ENCODE data around the gene PARD6B.

Gene PARD6B

DNA sequence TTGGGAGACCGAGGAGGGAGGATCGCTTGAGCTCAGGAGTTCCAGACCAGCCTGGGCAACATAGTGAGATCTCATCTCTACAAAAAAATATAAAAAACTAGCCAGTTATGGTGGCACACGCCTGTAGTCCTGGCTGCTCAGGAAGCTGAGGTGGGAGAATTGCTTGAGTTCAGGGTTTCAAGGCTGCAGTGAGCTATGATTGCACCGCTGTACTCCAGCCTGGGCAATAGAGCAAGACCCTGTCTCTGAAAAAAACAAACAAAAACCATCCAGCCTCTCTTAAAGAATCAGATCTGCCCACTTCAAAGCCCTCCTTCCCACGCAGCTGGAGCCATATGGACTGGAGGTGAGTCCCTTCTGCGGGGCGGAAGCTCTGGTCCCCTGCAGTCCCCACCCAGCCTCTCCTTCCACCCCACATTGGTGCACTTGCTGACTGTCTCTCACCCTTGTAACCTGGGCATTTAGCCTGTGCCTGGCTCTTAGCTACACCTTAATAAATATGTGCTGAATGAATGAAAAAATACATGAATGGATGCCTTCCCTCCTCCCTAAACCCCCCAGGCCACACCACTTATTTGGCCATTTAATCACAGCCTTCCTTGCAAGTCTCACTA, 7.2 kb upstream of the PARD6B start:
- no peak for DNase-seq

DNA sequence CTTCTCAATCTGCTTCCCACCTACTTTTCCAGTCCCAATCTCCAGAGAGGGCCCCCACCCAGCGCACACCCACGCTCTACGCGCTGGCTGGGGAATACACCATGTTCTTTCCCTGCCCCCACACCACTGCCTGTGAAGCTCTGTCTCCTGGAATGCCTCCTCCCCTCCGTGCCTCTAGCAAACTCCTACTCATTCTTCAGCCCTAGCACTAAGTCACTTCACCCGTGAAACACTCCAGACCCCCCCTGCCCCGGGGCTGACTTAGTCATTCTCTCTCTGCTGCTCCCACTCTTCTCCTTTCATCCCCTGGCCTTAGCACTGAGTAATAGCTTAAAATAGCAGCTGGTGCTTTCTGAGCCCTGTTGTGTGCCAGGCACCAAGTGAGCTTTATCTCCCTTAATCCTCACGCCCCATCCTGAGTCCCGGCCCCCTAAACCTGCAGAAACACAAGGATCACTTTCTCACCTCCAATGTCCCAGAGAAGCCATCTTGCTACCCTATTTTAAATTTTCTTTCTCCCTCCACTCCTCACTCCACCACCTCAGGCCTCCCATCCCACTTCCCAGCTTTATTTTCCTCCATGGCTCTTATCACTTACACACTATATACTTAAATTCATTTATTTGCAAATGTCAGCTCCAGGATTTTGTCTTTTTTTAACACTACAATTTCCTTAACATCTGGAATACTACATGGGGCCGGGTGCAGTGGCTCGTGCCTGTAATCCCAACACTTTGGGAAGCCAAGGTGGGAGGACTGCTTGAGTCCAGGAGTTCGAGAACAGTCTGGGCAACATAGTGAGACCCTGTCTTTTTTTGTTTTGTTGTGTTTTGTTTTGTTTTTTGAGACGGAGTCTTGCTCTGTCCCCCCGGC, 6.3 kb upstream of the PARD6B start:
- no peak for DNase-seq

DNA sequence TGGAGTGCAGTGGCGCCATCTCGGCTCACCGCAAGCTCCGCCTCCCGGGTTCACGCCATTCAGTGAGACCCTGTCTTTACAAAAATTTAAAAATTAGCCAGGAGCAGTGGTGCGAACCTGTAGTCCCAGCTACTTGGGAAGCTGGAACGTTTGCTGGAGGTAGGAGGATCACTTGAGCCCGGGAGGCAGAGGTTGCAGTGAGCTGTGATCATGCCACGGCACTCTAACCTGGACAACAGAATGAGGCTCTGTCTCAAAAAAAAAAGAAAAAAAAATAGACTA, 5.7 kb upstream of the PARD6B start:
- DNase-seq, result no peak

DNA sequence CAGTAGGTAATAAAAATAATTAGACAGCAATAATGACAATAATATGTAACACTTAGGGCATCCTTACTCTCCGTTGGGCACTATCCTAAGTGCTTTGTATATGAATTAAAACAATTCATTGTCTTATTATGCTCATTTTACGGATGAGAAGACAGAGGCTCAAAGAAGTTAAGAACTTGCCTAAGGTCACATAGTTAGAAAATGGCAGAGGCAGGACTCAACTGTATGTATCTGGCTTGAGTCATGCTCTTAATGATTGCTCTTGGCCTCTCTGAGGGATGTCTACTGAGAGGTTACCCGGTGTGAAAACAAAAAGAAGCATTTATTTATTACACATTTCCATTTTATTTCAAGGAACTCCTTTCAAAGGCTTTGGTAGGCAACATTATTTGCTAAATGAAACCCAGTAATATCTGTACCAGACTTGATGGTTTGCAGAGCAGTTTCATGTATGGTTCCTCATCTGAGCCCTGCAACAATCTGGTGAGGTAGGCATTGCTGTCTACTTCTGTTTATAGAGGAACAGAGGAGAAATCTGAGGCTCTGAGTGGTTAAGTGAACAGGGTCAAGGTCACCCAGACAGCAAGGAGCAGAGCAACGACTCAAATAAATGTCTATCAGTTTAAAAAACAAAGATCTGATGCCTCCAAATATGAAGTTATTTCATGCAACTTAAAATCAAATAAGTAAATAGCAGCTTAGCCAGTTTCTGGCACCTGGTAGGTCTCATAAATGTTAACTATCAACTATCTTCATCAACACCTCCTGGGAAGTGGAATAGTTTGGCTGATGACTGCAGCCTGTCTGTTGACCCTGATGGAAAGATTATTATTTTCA, 4.2 kb upstream of the PARD6B start:
- DNase-seq, result no peak

DNA sequence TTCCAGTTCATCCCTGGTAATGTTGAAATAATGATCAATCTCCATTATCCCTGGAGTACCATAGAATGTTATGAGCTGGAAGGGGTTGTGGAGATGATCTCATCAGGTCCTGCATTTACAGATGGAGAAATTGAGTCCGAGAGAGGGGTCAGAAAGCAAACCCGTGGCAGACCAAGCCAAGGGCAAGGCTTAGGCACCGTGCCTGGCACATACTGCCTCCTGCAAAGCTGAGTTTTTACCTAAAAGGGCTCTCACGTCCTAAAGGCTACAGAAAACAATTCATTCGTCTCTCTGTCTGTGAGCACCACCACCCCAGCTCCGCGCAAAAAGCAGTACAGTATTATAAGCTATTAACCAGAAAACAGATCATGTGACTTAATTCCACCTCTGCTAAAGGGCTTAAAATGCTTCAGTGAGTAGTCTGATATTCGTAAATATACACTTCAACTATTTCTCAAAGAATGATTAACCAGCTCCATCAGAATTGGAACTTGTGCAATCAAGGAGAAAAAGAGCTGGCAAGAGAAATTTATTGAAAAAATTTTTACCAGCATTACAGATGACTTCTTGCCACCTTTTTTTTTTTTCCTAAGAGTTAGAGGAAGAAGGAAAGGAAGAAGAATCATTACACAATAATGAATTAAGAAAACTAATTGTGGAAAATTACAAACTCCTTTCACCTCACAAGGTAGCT, 3.4 kb upstream of the PARD6B start:
- no peak for DNase-seq

DNA sequence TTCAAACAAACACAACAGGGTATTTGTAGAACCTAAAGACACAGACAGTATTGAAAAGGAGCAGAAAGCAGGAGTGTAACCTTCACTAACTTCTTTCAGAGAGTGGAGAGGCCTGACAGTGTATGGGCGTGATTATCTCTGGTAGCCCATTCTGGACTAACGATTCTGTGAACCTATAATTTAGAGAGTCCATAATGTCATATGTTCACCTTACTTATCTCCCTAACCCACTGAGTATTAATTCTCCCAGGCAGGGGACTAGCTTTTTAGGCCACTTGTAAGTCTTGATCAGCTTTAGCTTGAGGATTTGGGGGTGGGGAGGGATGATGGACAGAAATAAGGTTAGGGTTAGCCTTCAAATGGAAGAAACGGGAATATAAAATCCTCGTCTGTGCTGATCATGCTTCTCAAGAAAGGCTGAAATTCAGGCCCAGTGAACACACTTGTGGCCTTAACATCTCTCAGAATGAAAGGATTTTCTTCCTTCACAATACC, 2.8 kb upstream of the PARD6B start:
- no peak for DNase-seq

DNA sequence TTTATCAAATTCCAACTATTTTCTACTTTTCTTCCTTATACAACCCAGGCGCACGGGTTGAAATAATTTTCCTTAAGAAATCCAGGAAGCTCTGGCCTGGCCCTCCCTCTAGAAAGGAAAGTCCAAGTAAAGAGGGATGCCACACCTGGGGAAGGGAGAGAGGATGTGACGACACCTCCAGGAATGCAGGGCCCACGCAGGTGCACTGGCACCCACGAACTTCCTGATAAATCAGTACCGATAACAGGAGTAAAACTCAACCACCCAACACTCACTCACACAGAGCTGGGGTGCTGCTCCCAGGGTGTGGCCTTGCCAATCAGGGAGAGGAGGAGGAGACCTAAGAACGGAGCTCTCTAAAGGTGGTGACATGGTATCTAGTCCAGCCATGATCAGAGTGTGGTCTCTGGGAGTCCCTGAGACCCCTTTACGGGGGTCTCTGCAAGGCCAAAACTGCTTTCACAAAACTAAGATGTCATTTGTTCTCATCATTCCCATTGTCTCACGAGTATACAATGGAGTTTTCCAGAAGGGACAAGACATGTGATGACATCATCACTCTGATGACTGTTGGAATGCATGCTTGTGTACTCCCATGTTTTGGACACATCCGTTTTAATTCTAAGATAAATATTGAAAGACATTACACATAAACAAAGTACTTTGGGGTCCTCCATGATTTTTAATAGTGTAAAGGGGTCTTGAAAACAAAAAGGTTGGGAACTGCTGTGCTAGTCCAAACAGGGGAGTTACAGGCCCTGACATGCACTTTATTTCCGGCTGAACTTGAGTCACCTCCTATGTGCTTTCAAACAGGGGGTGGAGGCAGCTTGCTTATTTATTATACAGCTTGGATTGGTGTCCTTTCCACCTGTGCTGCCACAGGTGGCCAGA, 2.2 kb upstream of the PARD6B start:
- DNase-seq, result no peak

DNA sequence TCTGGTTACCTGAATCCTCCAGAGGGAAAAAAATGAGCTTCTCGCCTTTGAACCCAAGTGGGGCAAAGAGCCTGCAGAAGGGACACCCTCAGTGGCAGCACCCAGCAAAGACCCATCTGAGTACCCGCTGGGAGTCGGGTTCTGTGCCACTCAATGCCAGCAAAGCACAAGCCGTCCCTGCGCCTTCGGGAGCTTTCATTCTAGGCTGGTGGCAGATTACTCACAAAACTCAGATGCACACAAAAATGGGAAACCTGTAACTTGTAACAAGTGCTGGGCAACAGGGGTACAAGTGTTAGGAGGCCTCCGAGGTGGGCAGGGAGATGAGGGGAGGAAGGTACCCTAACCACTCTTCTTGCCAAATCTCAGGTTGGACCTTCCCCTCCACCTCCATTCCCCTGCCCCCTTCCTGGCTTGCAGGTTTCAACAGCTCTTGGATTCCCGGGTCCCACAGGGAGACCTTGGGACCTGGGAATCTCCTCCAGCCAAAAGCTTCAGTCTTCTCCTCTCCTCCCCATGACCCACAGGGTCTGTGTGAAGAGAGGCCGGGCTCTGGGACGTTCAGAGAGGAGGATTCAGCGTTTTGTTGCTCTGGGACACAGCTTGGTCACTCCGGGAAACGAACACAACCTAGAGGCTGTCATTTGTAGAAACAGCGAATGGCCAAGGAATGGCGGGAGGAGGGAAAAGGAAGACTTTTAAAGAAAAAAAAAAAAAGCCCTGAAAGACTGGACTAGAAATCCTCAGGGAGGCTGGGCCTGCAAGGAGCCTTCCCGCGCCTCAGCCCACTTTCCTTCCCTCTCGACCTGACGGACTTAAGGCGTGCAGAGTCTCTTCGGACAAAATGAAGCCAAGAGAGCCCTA, 1.2 kb upstream of the PARD6B start:
- DNase-seq, result no peak

DNA sequence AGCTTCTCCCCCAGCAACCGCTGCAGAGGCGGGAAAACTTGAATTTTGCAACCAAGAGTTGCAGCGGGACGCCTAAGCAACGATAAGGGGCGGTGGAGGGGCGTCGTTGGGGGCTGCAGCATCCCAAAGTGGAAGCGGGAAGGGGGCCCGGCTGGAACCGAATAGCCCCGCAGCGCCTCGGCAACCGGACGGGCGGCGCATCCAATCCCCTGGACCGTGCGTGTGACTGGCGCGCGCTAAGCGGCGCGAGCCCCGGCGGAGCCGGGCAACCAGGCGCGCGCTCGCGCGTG, 670 bp upstream of the PARD6B start:
- DNase-seq, result no peak

DNA sequence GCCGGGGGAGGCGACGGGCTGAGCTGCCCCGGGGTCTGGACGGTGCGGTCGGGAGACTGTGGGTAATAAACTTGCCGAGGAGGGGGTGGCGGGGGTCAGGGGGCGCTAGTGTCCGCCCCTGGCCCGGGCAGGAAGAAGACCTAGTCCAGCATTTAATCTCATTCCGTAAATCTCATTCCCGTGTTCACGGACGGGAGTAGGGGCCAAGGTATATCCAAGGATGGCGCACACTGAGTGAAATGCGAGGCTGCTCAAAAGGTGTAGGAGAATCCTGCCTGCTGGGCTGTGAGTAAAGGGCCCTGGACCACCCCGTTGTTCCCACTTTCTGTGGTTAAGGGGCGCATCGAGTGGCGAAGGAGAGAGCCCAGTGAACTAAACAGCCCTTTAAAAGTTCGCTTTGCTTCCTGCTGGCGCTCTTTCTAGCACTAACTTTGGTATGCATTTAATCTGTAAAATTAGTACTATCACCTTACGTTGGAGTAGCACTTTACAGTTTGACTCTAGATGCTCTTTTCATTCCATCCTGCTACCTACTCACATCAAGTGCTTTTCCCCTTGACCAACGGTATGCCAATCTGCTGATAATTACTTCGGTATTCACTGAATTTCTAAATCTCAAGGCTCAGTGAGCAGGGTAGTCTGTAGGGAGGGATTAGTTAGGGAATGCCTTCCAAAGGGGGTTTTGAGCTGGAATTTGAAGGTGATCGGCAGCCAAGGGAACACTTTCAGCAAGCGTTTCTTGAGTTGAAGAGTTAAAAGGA, 730 bp downstream of the PARD6B start:
- DNase-seq, result no peak

DNA sequence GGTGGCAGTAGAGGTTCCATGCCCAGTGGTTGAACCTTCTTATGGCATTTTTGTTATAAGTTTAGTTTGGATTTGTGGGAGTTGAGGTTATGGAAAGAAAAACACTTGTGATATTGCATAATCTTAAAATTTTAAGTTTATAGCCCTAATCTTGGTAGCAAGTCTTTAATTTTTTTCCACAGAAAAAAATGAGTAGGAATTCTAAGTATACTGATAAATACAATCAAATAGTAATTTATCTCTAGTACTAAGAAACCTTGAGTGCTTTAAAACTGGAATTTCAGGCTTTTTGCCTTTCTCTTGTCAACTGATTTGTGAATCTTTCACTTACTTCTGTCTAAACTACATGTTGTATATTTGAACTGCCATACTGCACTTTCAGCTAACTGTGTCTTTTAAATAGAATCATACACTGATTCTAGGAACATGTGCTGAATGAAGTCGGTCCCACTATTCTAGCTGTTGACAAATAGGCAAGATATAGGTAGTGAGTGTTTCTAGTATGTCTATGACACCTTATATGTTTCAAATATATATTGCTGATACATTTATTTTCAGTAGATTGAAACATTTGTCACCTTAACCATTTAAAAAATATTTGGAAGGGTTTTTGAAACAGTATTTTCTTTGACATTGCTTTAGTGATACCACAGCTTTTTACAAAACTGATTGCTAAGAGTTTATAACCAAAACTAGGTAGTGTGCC, 2.4 kb downstream of the PARD6B start:
- DNase-seq, result no peak

DNA sequence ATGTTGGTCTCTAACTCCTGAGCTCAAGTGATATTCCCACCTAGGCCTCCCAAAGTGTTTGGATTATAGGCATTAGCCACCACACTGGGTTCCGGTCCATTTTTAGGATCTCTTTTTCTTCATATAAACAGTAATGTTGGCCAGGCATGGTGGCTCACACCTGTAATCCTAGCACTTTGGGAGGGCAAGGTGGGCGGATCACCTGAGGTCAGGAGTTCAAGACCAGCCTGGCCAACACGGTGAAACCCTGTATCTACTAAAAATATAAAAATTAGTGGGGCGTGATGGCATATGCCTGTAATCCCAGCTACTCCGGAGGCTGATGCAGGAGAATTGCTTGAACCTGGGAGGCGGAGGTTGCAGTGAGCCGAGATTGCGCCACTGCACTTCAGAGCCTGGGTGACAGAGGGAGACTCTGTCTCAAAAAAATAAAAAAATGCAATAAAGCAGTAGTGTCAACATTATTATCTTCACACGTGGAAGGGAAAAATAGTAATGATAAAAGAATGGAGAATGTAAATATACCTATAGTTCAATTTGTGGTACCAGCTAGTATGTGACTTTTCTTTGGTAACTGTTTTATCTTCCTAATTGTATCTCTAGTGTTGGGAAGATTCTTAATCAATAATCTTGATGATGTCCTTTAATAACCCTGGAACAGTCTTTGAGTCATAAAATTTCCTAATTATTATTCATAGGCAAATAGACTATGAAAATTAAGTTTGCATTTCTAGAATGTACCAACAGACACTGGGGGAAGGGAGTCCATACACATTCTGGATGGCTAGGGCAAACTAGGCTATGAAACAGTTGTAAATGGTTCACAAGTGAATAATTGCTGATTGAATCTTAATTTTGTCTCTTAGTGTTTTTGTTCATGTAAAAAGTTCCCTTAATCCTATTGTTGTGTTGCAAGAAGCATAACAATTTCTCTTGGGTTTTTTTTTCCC, 3.6 kb downstream of the PARD6B start:
- no peak for DNase-seq

DNA sequence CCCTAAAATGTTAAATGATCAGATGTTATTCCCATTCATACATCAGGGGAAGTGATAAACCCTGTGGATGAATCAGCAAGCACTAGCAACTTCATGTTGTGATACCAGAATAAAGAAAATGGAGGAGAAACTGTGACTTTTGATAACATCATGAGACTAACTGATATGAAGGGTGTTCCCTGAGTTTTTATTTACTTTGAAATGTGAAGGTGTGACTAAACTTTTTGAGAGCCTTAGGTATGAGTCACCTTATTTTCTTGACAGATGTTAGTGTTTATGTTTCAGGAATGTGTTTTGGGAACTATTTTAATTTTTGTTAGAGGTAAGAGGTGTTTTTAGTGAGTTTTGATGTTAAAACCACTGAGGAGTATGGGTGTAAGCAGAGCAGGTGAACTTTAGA, 4.4 kb downstream of the PARD6B start:
- no peak for DNase-seq

DNA sequence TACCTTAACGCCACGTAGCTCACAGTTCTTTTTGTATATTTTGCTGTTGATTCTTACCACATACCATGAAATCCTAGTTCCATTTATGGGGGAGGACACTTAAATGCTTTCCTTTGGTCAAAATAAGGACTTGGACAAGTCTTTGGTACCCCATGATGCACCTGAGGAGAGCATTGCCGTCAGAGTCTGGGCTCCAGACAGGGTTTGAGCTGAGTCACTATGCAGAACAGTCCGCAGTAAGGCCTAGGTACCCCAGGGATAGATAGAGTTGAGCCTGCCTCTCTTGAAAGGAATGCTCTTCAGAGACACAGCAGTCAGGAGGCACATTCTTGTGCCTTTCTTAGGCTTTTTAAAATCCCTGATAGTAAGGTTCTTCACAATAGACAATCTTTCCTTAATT, 6.0 kb downstream of the PARD6B start:
- no peak for DNase-seq

DNA sequence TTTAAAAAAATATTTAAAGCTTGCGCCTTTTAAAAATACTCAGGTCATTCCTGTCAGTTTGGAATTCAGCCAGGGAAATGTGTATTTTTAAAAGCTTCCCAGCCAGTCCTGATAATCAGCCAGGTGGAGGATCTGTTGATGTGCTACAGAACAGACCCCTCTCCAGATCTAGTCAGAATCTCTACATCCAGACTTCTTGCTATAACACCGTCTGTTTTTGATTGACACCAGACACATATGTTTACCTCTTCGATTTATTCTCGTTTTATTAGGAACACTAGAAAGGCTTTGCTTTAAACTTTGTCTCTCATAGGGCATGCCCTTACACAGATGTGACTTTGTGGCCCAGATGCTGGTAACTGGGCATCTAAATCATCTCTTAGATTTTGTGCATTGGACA, 11.7 kb downstream of the PARD6B start:
- DNase-seq, result no peak

DNA sequence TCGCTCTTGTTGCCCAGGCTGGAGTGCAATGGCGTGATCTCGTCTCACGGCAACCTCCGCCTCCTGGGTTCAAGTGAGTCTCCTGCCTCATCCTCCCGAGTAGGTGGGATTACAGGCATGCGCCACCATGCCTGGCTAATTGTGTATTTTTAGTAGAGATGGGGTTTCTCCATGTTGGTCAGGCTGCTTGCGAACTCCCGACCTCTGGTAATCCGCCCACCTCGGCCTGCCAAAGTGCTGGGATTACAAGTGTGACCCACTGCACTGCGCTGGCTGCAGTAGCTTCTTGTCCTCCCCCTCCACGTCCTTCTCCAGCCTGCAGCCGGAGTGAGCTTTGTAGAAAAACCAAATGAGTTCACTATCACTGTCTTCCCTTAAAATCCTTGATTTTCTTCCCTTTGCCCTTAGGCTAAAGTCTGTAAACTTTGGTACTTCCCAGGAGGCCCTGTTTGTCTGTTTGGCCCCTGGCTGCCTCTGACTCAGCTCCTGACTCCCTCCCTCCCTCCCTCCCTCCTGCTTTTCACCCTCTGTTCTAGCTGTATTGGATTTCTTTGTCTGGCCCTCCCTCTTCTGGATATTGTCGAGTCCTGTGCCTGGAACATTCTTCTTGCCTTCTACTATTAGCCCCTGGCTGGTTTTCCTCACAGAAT, 12.9 kb downstream of the PARD6B start:
- no peak for DNase-seq

DNA sequence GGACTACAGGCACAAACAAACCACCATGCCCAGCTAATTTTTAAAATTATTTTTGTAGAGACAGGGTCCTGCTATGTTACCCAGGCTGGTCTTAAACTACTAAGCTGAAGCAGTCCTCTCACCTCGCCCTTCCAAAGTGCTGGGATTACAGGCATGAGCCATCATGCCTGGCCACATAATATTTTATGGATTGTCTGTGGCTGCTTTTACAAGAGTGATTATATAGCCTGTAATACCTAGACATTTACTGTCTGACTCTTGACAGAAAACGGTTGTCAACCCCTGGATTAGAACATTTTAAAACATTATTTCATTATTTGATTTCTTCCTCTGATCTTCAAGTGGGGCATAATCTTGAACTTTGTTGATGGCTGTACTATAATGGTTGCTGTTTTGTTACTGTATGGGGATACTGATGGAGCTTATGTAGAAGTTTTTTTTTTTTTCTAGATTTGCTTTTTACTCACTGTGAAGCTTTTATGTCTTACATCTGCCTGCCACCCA, 14.3 kb downstream of the PARD6B start:
- no peak for DNase-seq
